Gastroesophageal sphincter (tissue), 4 donors: Measurements from ENCODE around the gene EPAS1. TPM values are rescaled to one million over a fixed set of nuclear protein-coding genes. Genes with fewer than 3 reads are reported as not detected.

ENCODE experiments used
- ATAC-seq: fragments of 150-250 bp; one replicate; pipeline ENCODE4 v1.9.1; 2016; ENCODE audit warnings: mild to moderate bottlenecking, moderate library complexity
- H3K27ac ChIP-seq, 4 donors: fragments of 200-600 bp; sonication (generic) in 3 of 4; 1 replicate in 3 of 4; 2 replicates in 1 of 4; pipeline ENCODE4 v1.5.1; 2016 to 2019
- H3K27me3 ChIP-seq: fragments of 200-600 bp; sonication (generic); one replicate; pipeline ENCODE4 v1.5.1; 2019
- H3K36me3 ChIP-seq, 2 donors: fragments of 200-600 bp; sonication (generic); one replicate each; pipeline ENCODE4 v1.5.1; 2019; ENCODE audit warnings: control low read depth in 1 of 2
- H3K4me1 ChIP-seq, 3 donors: fragments of 200-600 bp; sonication (generic); 1 replicate in 2 of 3; 2 replicates in 1 of 3; pipeline ENCODE4 v1.5.1; 2016 to 2019; ENCODE audit warnings: control low read depth in 2 of 3
- H3K4me3 ChIP-seq, 2 donors: fragments of 200-600 bp; sonication (generic); one replicate each; pipeline ENCODE4 v1.5.1; 2019; ENCODE audit warnings: mild to moderate bottlenecking in 1 of 2, moderate library complexity in 1 of 2
- H3K9me3 ChIP-seq, 3 donors: fragments of 200-600 bp; sonication (generic); one replicate each; pipeline ENCODE4 v1.5.1; 2017 to 2019; ENCODE audit warnings: control low read depth in 2 of 3
- CTCF ChIP-seq, 4 experiments: fragments of 200-600 bp in 2 of 4; fragments of 450-650 bp in 2 of 4; sonication (generic) in 1 of 4; IDR thresholded peaks; one replicate each; pipeline ENCODE4 v1.5.1; 2017 to 2019; ENCODE audit warnings: antibody characterized with exemption in 4 of 4, mild to moderate bottlenecking in 2 of 4, moderate library complexity in 2 of 4
- EP300 ChIP-seq: sonication (generic); formaldehyde crosslinking; IDR thresholded peaks from one replicate; pipeline ENCODE4 v1.6.1; 2017; ENCODE audit warnings: antibody characterized with exemption, mild to moderate bottlenecking
- POLR2A ChIP-seq, 2 donors: fragments of 450-650 bp; IDR thresholded peaks; one replicate each; pipeline ENCODE4 v1.6.1; 2017; ENCODE audit warnings: antibody characterized with exemption in 2 of 2, mild to moderate bottlenecking in 2 of 2, moderate library complexity in 1 of 2
- POLR2AphosphoS5 ChIP-seq: sonication (generic); formaldehyde crosslinking; IDR thresholded peaks from one replicate; pipeline ENCODE4 v1.6.1; 2017; ENCODE audit warnings: antibody characterized with exemption
- WGBS, 2 donors: methylation state at CpG; one replicate each; pipeline ENCODE4 v1.1.5; 2018; ENCODE audit warnings: low coverage in 1 of 2; 5-methylcytosine and 5-hydroxymethylcytosine counted together
- total RNA-seq, 4 donors: library from RNA; depleted of rRNA; stranded (reverse); fragments of >200 nt; gene quantifications; one replicate each; pipeline ENCODE4 v1.1.0, GENCODE V29; 2016

EPAS1 gene
- total RNA-seq, 4 donors from 2014 or later: 101 to 152 (median 131) TPM

GRCh38 chr2:46361920-46362666 is 64.9 kb downstream of the EPAS1 start:
- no peak for TF ChIP-seq EP300
- TF ChIP-seq POLR2AphosphoS5: no peak
- WGBS, 2 donors: 100% methylated on average over 1 of the region's 6 CpGs; no CpG with 5 or more reads in 1 of the 2 donors
- peak overlapping the region in 1 of 4 donors; percentile 16 for H3K27ac ChIP-seq
- H3K4me3 ChIP-seq: no peak overlapping the region
- peaks cover 0 to 16% (median 0%) of the 10 kb centered on the region in 3 donors for H3K4me1 ChIP-seq
- H3K27me3 ChIP-seq: no peaks in the 10 kb centered on the region
- ATAC-seq: no peak
- peaks cover 0 to 48% of the 10 kb centered on the region in 2 donors for H3K36me3 ChIP-seq
- H3K9me3 ChIP-seq: no peaks in the 10 kb centered on the region

GRCh38 chr2:46362667-46363012 is 65.4 kb downstream of the EPAS1 start:
- WGBS, 2 donors: 100% methylated on average over 2 of the region's 4 CpGs; no CpG with 5 or more reads in 1 of the 2 donors
- peaks cover 0 to 47% of the 10 kb centered on the region in 2 donors for H3K36me3 ChIP-seq
- no peak overlapping the region for H3K4me3 ChIP-seq
- H3K27me3 ChIP-seq: no peaks in the 10 kb centered on the region
- H3K27ac ChIP-seq: peak overlapping the region in 1 of 4 donors; percentile 16
- no peak for ATAC-seq
- H3K9me3 ChIP-seq: no peaks in the 10 kb centered on the region
- no peak for TF ChIP-seq CTCF (IDR thresholded peaks at IDR 0.05)
- H3K4me1 ChIP-seq: peaks cover 0 to 16% (median 0%) of the 10 kb centered on the region in 3 donors

DNA sequence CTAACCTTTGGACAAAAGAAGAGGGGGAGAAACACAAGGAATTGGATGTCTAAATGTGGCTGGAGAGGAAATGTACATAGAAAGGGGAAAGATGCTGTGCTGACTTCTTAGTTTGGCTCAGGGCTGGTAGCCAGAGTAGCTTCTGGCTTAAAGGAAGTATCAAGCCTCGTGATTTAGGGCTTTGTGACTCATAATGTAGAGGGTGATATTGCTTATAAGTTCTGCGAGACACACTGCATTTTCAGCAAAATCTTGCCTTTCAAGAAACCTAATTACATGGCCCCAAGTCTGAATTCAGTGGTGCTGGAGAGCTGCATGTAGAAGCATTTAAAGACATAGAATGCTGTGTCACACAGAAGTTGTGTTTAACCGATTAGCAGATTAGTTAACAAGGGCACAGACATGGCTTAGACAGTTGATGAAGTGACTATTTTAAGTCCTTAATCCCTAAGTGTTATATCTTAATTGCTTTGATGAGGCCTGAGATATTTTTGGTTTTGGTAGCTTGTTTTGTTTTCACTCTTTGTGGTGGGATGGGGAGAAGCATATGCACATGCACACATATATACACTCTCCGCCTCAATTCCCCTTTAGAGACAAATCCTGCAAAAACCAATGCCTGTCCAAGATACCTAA is 66.4 kb downstream of the EPAS1 start:
- WGBS, 2 donors: 76 to 82% methylated on average over 3 to 4 of the region's 4 CpGs
- Histone ChIP-seq H3K9me3 (no peaks in the 10 kb centered on the region), H3K4me1 (peaks cover 0 to 16% (median 0%) of the 10 kb centered on the region in 3 donors), H3K36me3 (peaks cover 0 to 44% of the 10 kb centered on the region in 2 donors), H3K4me3 (no peak overlapping the region), H3K27me3 (no peaks in the 10 kb centered on the region), H3K27ac (no peak overlapping the region)
- no peak for ATAC-seq
- no peak for TF ChIP-seq POLR2A (IDR thresholded peaks at IDR 0.05)
- TF ChIP-seq EP300: no peak
- no peak for TF ChIP-seq CTCF (IDR thresholded peaks at IDR 0.05)
- no peak for TF ChIP-seq POLR2AphosphoS5

- ATAC-seq: peak; percentile 37
- H3K27ac ChIP-seq: no peak overlapping the region
- no peaks in the 10 kb centered on the region for H3K9me3 ChIP-seq
- H3K4me1 ChIP-seq: peaks cover 0 to 16% (median 0%) of the 10 kb centered on the region in 3 donors
- TF ChIP-seq CTCF (IDR thresholded peaks at IDR 0.05) (peak; percentile 68 to 84 (median 80)), EP300 (no peak), POLR2AphosphoS5 (no peak)
- 63 to 64% methylated on average over 3 to 4 of the region's 4 CpGs for WGBS, 2 donors
- no peak overlapping the region for H3K4me3 ChIP-seq
- no peaks in the 10 kb centered on the region for H3K27me3 ChIP-seq
- H3K36me3 ChIP-seq: peaks cover 0 to 50% of the 10 kb centered on the region in 2 donors
These were observed 67.7 kb downstream of the EPAS1 start for GRCh38 chr2:46364797-46365457.

DNA sequence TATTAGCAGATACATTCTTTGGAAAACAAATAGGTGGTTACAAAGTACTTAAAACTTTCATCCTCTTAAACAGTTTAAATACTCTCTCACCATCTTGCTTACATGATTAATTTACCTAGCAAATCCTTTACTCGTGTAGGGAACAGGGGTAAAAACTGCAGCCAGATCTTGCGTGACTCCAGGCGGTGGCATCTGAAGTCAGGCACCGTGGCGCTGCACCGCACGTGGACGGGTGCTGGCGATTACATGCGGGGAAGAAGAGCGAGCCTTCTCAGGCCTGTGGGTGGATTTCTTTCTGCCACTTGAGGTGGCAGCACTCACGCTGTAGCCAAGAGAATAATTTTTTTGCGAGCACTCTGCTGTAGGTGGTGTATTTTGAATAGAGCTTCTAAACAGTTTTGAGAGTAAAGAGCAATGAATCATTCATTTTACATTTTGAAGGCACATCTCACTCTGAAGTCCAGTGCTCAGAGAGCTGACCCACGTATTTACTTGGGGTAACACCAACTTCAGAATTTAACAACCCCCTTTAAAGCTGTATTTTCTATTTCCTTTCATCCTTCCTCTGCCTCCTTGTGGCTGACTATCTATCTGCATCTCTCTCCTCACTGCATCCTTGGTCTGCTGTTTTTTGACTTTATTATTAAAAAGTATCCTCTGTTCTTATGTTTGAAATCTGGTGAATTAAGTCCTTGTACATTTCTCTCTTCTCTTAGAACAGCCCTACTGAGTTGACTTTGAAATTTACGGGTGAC is 68.9 kb downstream of the EPAS1 start:
- Histone ChIP-seq H3K27me3 (no peaks in the 10 kb centered on the region), H3K4me3 (no peak overlapping the region), H3K27ac (no peak overlapping the region), H3K36me3 (peaks cover 0 to 50% of the 10 kb centered on the region in 2 donors), H3K9me3 (no peaks in the 10 kb centered on the region), H3K4me1 (peaks cover 0 to 16% (median 0%) of the 10 kb centered on the region in 3 donors)
- TF ChIP-seq POLR2AphosphoS5 (no peak), CTCF (IDR thresholded peaks at IDR 0.05) (peak; percentile 9 to 40 (median 32)), EP300 (no peak)
- ATAC-seq: no peak
- 79 to 85% methylated on average over 5 to 13 of the region's 15 CpGs for WGBS, 2 donors
